Retina (tissue), 1 donor: ENCODE data around the gene INPP4A.
A peak's percentile ranks its signal among the peaks of the same experiment; 100 is the strongest.

Source experiments
- DNase-seq: peaks from one replicate; pipeline ENCODE4 v3.0.0-alpha.2; 2016

The INPP4A gene

GRCh38 chr2:98438190-98439133 is 6.2 kb upstream of the INPP4A start:
- no peak for DNase-seq

- no peak for DNase-seq
Observed at GRCh38 chr2:98441706-98442450, 2.8 kb upstream of the INPP4A start.

- DNase-seq: no peak
Observed at GRCh38 chr2:98442488-98442887, 2.2 kb upstream of the INPP4A start.

GRCh38 chr2:98445177-98445682 is 572 bp downstream of the INPP4A start:
- DNase-seq: peak; percentile 68

- DNase-seq: peak; percentile 30
Observed at GRCh38 chr2:98445683-98446581, 1.3 kb downstream of the INPP4A start.

- no peak for DNase-seq
Observed at GRCh38 chr2:98446850-98447249, 2.2 kb downstream of the INPP4A start.

- no peak for DNase-seq
Observed at GRCh38 chr2:98448441-98449145, 3.9 kb downstream of the INPP4A start.

- DNase-seq: no peak
Observed at GRCh38 chr2:98452396-98453027, 7.9 kb downstream of the INPP4A start.

- no peak for DNase-seq
Observed at GRCh38 chr2:98453083-98453482, 8.4 kb downstream of the INPP4A start.

GRCh38 chr2:98453531-98453930 is 8.9 kb downstream of the INPP4A start:
- DNase-seq: no peak

GRCh38 chr2:98454073-98454472 is 9.4 kb downstream of the INPP4A start:
- no peak for DNase-seq

- DNase-seq: no peak
Observed at GRCh38 chr2:98454500-98455235, 10.0 kb downstream of the INPP4A start.

GRCh38 chr2:98455494-98455976 is 10.9 kb downstream of the INPP4A start:
- no peak for DNase-seq

GRCh38 chr2:98457045-98457696 is 12.5 kb downstream of the INPP4A start:
- no peak for DNase-seq

- DNase-seq: no peak
Observed at GRCh38 chr2:98458207-98458606, 13.5 kb downstream of the INPP4A start.

- no peak for DNase-seq
Observed at GRCh38 chr2:98458667-98459380, 14.2 kb downstream of the INPP4A start.

- no peak for DNase-seq
Observed at GRCh38 chr2:98459496-98460175, 15.0 kb downstream of the INPP4A start.
